Trophoblast cell (in vitro differentiated cells and primary cell): ENCODE data around the gene FGF10.

Experiments
- DNase-seq, 2 donors: peaks; one replicate each; pipeline ENCODE4 v3.0.0-alpha.2; 2016
- H2AFZ ChIP-seq: 2 replicates; pipeline ENCODE4 v1.6.1; 2013; ENCODE audit warnings: low read length, moderate library complexity, mild to moderate bottlenecking; ENCODE audit not compliant: insufficient read depth, poor library complexity
- H2AK5ac ChIP-seq: 2 replicates; pipeline ENCODE4 v1.6.1; 2013; ENCODE audit warnings: mild to moderate bottlenecking, low read length
- H2BK120ac ChIP-seq: 2 replicates; pipeline ENCODE4 v1.6.1; 2013; ENCODE audit warnings: low read length, mild to moderate bottlenecking, moderate library complexity; ENCODE audit not compliant: insufficient read depth, poor library complexity
- H2BK12ac ChIP-seq: 2 replicates; pipeline ENCODE4 v1.6.1; 2013; ENCODE audit warnings: mild to moderate bottlenecking, low read length, moderate library complexity
- H2BK5ac ChIP-seq: 2 replicates; pipeline ENCODE4 v1.6.1; 2013; ENCODE audit warnings: low read length, low read depth, moderate library complexity, mild to moderate bottlenecking; ENCODE audit not compliant: poor library complexity
- H3K14ac ChIP-seq: 2 replicates; pipeline ENCODE4 v1.6.1; 2013; ENCODE audit warnings: mild to moderate bottlenecking, low read length
- H3K18ac ChIP-seq: 2 replicates; pipeline ENCODE4 v1.6.1; 2013; ENCODE audit warnings: mild to moderate bottlenecking, low read length
- H3K23ac ChIP-seq: 2 replicates; pipeline ENCODE4 v1.6.1; 2013; ENCODE audit warnings: low read length
- H3K27ac ChIP-seq: 2 replicates; pipeline ENCODE4 v1.5.1; 2013; ENCODE audit warnings: low read depth, mild to moderate bottlenecking, inconsistent platforms, low read length, moderate library complexity
- H3K27me3 ChIP-seq: 2 replicates; pipeline ENCODE4 v1.6.1; 2013; ENCODE audit warnings: inconsistent platforms, mild to moderate bottlenecking, low read length, moderate library complexity; ENCODE audit not compliant: insufficient read depth
- H3K36me3 ChIP-seq, 2 experiments: 1 replicate in 1 of 2; 2 replicates in 1 of 2; pipeline ENCODE4 v1.6.1; 2013; ENCODE audit warnings: low read length in 2 of 2, mild to moderate bottlenecking in 2 of 2, moderate library complexity in 1 of 2; ENCODE audit not compliant: insufficient read depth in 2 of 2, control insufficient read depth in 1 of 2
- H3K4ac ChIP-seq: 2 replicates; pipeline ENCODE4 v1.6.1; 2013; ENCODE audit warnings: low read depth, mild to moderate bottlenecking, low read length, moderate library complexity
- H3K4me1 ChIP-seq, 2 experiments: 1 replicate in 1 of 2; 2 replicates in 1 of 2; pipeline ENCODE4 v1.6.1; 2013; ENCODE audit warnings: low read length in 2 of 2, mild to moderate bottlenecking in 2 of 2, moderate library complexity in 1 of 2; ENCODE audit not compliant: insufficient read depth in 2 of 2, control insufficient read depth in 1 of 2
- H3K4me2 ChIP-seq: 2 replicates; pipeline ENCODE4 v1.6.1; 2013; ENCODE audit warnings: inconsistent platforms, mild to moderate bottlenecking, low read length, moderate library complexity
- H3K4me3 ChIP-seq: 2 replicates; pipeline ENCODE4 v1.5.1; 2013; ENCODE audit warnings: mild to moderate bottlenecking, low read depth, low read length, inconsistent platforms
- H3K79me1 ChIP-seq: one replicate; pipeline ENCODE4 v1.6.1; 2013; ENCODE audit warnings: low read length
- H3K79me2 ChIP-seq: 2 replicates; pipeline ENCODE4 v1.6.1; 2013; ENCODE audit warnings: low read length, mild to moderate bottlenecking; ENCODE audit not compliant: control insufficient read depth, insufficient read depth, poor library complexity
- H3K9ac ChIP-seq: 2 replicates; pipeline ENCODE4 v1.6.1; 2013; ENCODE audit warnings: mild to moderate bottlenecking, low read length
- H3K9me3 ChIP-seq: 2 replicates; pipeline ENCODE4 v1.6.1; 2013; ENCODE audit warnings: low read depth, mild to moderate bottlenecking, control low read depth, inconsistent platforms, low read length; ENCODE audit not compliant: insufficient read depth
- H4K12ac ChIP-seq: 2 replicates; pipeline ENCODE4 v1.6.1; 2013; ENCODE audit warnings: low read depth, mild to moderate bottlenecking, low read length, moderate library complexity
- H4K8ac ChIP-seq: 2 replicates; pipeline ENCODE4 v1.6.1; 2013; ENCODE audit warnings: low read depth, mild to moderate bottlenecking, low read length, moderate library complexity
- H4K91ac ChIP-seq: one replicate; pipeline ENCODE4 v1.6.1; 2013; ENCODE audit warnings: low read depth, mild to moderate bottlenecking, low read length, moderate library complexity
- WGBS: extraction: QIAGEN DNeasy Blood & Tissue Kit; methylation state at CpG from one replicate; pipeline ENCODE4 v1.1.7; 2013; ENCODE audit warnings: missing lambda C conversion rate; ENCODE audit not compliant: insufficient read length, insufficient coverage; ENCODE audit errors: extremely low coverage; 5-methylcytosine and 5-hydroxymethylcytosine counted together

The FGF10 gene

GRCh38 chr5:44300551-44300950 is 88.7 kb downstream of the FGF10 start:
- Histone ChIP-seq H3K9me3 (no peaks in the 10 kb centered on the region), H3K79me1 (no peaks in the 10 kb centered on the region), H3K27me3 (no peaks in the 10 kb centered on the region), H3K27ac (no peak overlapping the region), H3K23ac (no peak overlapping the region), H3K79me2 (no peaks in the 10 kb centered on the region), H4K8ac (no peak overlapping the region), H3K36me3 (no peaks in the 10 kb centered on the region), H3K18ac (no peak overlapping the region), H3K4me1 (no peaks in the 10 kb centered on the region), H3K4ac (no peak overlapping the region), H2AFZ (no peak overlapping the region), H4K12ac (no peak overlapping the region), H3K4me3 (no peak overlapping the region), H2BK12ac (no peak overlapping the region), H2BK5ac (no peak overlapping the region), H3K4me2 (no peak overlapping the region), H3K14ac (no peak overlapping the region), H3K9ac (no peak overlapping the region), H2AK5ac (no peak overlapping the region), H4K91ac (no peak overlapping the region), H2BK120ac (no peak overlapping the region)
- WGBS: no CpG with 5 or more reads among the region's 1 CpG
- no peak for DNase-seq

GRCh38 chr5:44299394-44299793 is 89.8 kb downstream of the FGF10 start:
- H3K9ac ChIP-seq: no peak overlapping the region
- H3K27ac ChIP-seq: no peak overlapping the region
- H3K4me1 ChIP-seq: no peaks in the 10 kb centered on the region
- no peaks in the 10 kb centered on the region for H3K27me3 ChIP-seq
- H3K4ac ChIP-seq: no peak overlapping the region
- no peak overlapping the region for H3K14ac ChIP-seq
- no peak overlapping the region for H3K18ac ChIP-seq
- H3K9me3 ChIP-seq: no peaks in the 10 kb centered on the region
- no peak overlapping the region for H2AK5ac ChIP-seq
- no CpG with 5 or more reads among the region's 4 CpGs for WGBS
- H4K12ac ChIP-seq: no peak overlapping the region
- no peak overlapping the region for H2AFZ ChIP-seq
- no peak overlapping the region for H3K4me2 ChIP-seq
- H3K79me1 ChIP-seq: no peaks in the 10 kb centered on the region
- no peak overlapping the region for H4K8ac ChIP-seq
- H2BK12ac ChIP-seq: no peak overlapping the region
- H3K36me3 ChIP-seq: no peaks in the 10 kb centered on the region
- H3K4me3 ChIP-seq: no peak overlapping the region
- no peaks in the 10 kb centered on the region for H3K79me2 ChIP-seq
- no peak overlapping the region for H2BK120ac ChIP-seq
- no peak overlapping the region for H2BK5ac ChIP-seq
- no peak overlapping the region for H3K23ac ChIP-seq
- no peak for DNase-seq
- H4K91ac ChIP-seq: no peak overlapping the region

GRCh38 chr5:44294516-44294915 is 94.7 kb downstream of the FGF10 start:
- H3K14ac ChIP-seq: no peak overlapping the region
- H3K79me1 ChIP-seq: no peaks in the 10 kb centered on the region
- H2AK5ac ChIP-seq: no peak overlapping the region
- no peaks in the 10 kb centered on the region for H3K79me2 ChIP-seq
- H3K4me1 ChIP-seq: no peaks in the 10 kb centered on the region
- H4K8ac ChIP-seq: no peak overlapping the region
- no peak overlapping the region for H3K27ac ChIP-seq
- no peak overlapping the region for H3K4me2 ChIP-seq
- no peak overlapping the region for H3K9ac ChIP-seq
- H2BK12ac ChIP-seq: no peak overlapping the region
- no CpG with 5 or more reads among the region's 2 CpGs for WGBS
- no peak overlapping the region for H2BK5ac ChIP-seq
- H3K4ac ChIP-seq: no peak overlapping the region
- no peak overlapping the region for H2BK120ac ChIP-seq
- H4K12ac ChIP-seq: no peak overlapping the region
- no peak overlapping the region for H2AFZ ChIP-seq
- no peak for DNase-seq
- no peaks in the 10 kb centered on the region for H3K9me3 ChIP-seq
- no peak overlapping the region for H3K18ac ChIP-seq
- H3K4me3 ChIP-seq: no peak overlapping the region
- H3K36me3 ChIP-seq: no peaks in the 10 kb centered on the region
- H4K91ac ChIP-seq: no peak overlapping the region
- H3K23ac ChIP-seq: no peak overlapping the region
- H3K27me3 ChIP-seq: no peaks in the 10 kb centered on the region

- no CpG with 5 or more reads among the region's 2 CpGs for WGBS
- H3K4ac ChIP-seq: no peak overlapping the region
- no peak for DNase-seq
Observed at GRCh38 chr5:44292736-44293135, 96.5 kb downstream of the FGF10 start.

More at GRCh38 chr5:44292736-44293135, 96.5 kb downstream of the FGF10 start:
- Histone ChIP-seq H3K4me1 (no peaks in the 10 kb centered on the region), H3K36me3 (no peaks in the 10 kb centered on the region), H2BK12ac (no peak overlapping the region), H2AK5ac (no peak overlapping the region), H4K8ac (no peak overlapping the region), H3K79me1 (no peaks in the 10 kb centered on the region), H2BK120ac (no peak overlapping the region), H3K18ac (no peak overlapping the region), H2BK5ac (no peak overlapping the region), H3K4me2 (no peak overlapping the region), H3K9ac (no peak overlapping the region), H4K12ac (no peak overlapping the region), H4K91ac (no peak overlapping the region), H3K27ac (no peak overlapping the region), H3K27me3 (no peaks in the 10 kb centered on the region), H3K9me3 (no peaks in the 10 kb centered on the region), H3K23ac (no peak overlapping the region), H3K79me2 (no peaks in the 10 kb centered on the region), H3K14ac (no peak overlapping the region), H2AFZ (no peak overlapping the region), H3K4me3 (no peak overlapping the region)
